Prostate gland (tissue), 2 donors: ENCODE results near the gene SAA4. TPM values are rescaled to one million over a fixed set of nuclear protein-coding genes. Genes with fewer than 3 reads are reported as not detected.
"Not testable (repeated sequence)": the region's sequence is repeated elsewhere in the genome, so short reads cannot be mapped to it uniquely, and the experiment has no call there.

ENCODE experiments used
- DNase-seq: peaks from one replicate; pipeline ENCODE4 v3.0.0-alpha.2; 2019; ENCODE audit warnings: low spot score
- H3K27ac ChIP-seq, 2 donors: fragments of 200-600 bp; sonication (generic); 2 replicates each; pipeline ENCODE4 v1.5.1; 2017 to 2019
- H3K27me3 ChIP-seq: fragments of 200-600 bp; sonication (generic); replicated peaks from 2 replicates; pipeline ENCODE4 v1.5.1; 2019; ENCODE audit not compliant: insufficient read depth
- H3K36me3 ChIP-seq, 2 donors: fragments of 200-600 bp; sonication (generic); 1 replicate in 1 of 2; 2 replicates in 1 of 2; pipeline versions ENCODE4 v1.5.1 to v1.8.1; 2017 to 2019
- H3K4me1 ChIP-seq: fragments of 200-600 bp; sonication (generic); replicated peaks from 2 replicates; pipeline ENCODE4 v1.5.1; 2019
- H3K4me3 ChIP-seq, 2 donors: fragments of 200-600 bp; sonication (generic); 2 replicates each; pipeline ENCODE4 v1.5.1; 2017 to 2019
- H3K9me3 ChIP-seq: fragments of 200-600 bp; sonication (generic); 2 replicates; pipeline ENCODE4 v1.5.1; 2017
- CTCF ChIP-seq, 4 experiments: fragments of 200-600 bp in 2 of 4; fragments of 450-650 bp in 2 of 4; sonication (generic) in 2 of 4; IDR thresholded peaks; 1 replicate in 3 of 4; 2 replicates in 1 of 4; pipeline ENCODE4 v1.5.1; 2016 to 2019; ENCODE audit warnings: antibody characterized with exemption in 4 of 4, mild to moderate bottlenecking in 2 of 4, moderate library complexity in 2 of 4
- POLR2A ChIP-seq: fragments of 450-650 bp; IDR thresholded peaks from one replicate; pipeline ENCODE4 v1.6.1; 2016; ENCODE audit warnings: antibody characterized with exemption, mild to moderate bottlenecking
- POLR2AphosphoS5 ChIP-seq: sonication (generic); formaldehyde crosslinking; IDR thresholded peaks from one replicate; pipeline ENCODE4 v1.6.1; 2017; ENCODE audit warnings: antibody characterized with exemption
- WGBS: methylation state at CpG from one replicate; pipeline ENCODE4 v1.1.5; 2018; 5-methylcytosine and 5-hydroxymethylcytosine counted together
- intact Hi-C: fragments of 100-400 bp; cut with DNase I; formaldehyde crosslinking; loops from one replicate; pipeline ENCODE4 v1.14.2; 2022
- small RNA-seq, 2 donors: library from RNA; depleted of rRNA; stranded (forward); fragments of <200 nt; gene quantifications; one replicate each; pipeline ENCODE3, GENCODE V24; 2016
- total RNA-seq, 2 donors: library from RNA; depleted of rRNA; stranded (reverse); fragments of >200 nt; gene quantifications; one replicate each; pipeline ENCODE4 v1.1.0, GENCODE V29; 2016

Gene SAA4
- total RNA-seq, 2 donors from 2014 or later: not detected

DNA sequence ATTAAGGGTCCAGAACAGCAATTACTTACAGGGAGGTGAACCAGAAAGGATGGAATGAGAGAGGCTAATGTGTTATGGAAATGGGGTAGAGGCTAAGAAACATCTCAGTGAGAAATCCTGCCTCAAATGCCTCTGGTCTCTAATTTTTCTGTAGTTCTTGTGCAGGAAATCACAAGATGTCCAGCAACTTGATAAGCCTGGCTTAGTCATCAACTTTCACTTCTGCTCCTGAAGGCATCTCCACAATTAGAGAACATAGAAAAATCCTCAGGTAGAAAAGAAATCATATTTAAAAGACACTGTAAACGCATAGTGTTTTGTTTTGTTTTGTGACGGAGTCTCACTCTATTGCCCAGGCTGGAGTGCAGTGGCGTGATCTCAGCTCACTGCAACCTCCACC is 45.2 kb downstream of the SAA4 start:
- intact Hi-C loops: no loop called here
- WGBS: 88% methylated on average over 3 of the region's 3 CpGs
- no peak for TF ChIP-seq CTCF (IDR thresholded peaks at IDR 0.05)
- TF ChIP-seq POLR2A: no peak
- no peak for TF ChIP-seq POLR2AphosphoS5
- no peak overlapping the region for H3K4me3 ChIP-seq
- no peaks in the 10 kb centered on the region for H3K9me3 ChIP-seq
- no peak for DNase-seq
- H3K4me1 ChIP-seq: no peaks in the 10 kb centered on the region
- no peaks in the 10 kb centered on the region for H3K27me3 ChIP-seq
- no peak overlapping the region for H3K27ac ChIP-seq
- H3K36me3 ChIP-seq: no peaks in the 10 kb centered on the region

DNA sequence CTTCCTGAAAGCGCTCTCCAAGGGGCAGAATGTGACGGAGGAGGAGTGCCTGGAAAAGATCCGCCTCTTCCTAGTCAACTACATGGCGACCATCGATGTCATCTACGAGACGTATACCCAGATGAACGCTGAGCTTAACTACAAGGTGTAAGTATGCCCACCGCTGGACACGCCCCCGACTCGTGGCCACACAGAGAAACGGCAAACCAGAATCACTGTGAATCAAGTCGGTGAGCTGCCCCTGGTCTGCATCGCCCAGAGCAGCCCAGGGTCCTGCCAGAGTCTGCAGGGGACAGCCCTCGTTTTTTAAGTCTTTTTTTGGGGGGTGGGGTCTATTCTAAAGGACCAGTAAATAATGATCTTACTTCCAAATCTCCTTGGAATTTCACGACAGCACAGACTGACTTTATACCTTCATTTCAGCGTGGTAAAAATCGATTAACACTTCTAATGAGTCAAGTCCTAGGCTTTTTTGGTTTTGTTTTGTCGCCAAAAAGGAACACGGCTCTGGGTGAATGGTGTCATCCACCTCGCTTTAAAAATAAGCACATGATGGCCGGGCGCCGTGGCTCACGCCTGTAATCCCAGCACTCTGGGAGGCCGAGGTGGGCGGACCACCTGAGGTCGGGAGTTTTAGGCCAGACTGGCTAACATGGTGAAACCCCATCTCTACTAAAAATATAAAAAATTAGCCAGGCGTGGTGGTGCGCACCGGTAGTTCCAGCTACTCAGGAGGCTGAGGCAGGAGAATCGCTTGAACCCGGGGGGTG is 46.9 kb downstream of the SAA4 start:
- H3K27me3 ChIP-seq, H3K4me1 ChIP-seq, H3K36me3 ChIP-seq, DNase-seq, intact Hi-C loops, H3K4me3 ChIP-seq, H3K27ac ChIP-seq, H3K9me3 ChIP-seq: not testable (repeated sequence)
- WGBS: 92% methylated on average over 34 of the region's 34 CpGs

GRCh38 chr11:18188796-18189195 is 47.8 kb downstream of the SAA4 start:
- TF ChIP-seq CTCF (IDR thresholded peaks at IDR 0.05) (no peak), POLR2AphosphoS5 (no peak), POLR2A (no peak)
- intact Hi-C loops: no loop called here
- DNase-seq: no peak
- Histone ChIP-seq H3K36me3 (no peaks in the 10 kb centered on the region), H3K9me3 (no peaks in the 10 kb centered on the region), H3K27me3 (no peaks in the 10 kb centered on the region), H3K4me1 (no peaks in the 10 kb centered on the region), H3K4me3 (no peak overlapping the region), H3K27ac (no peak overlapping the region)
- WGBS: 93% methylated on average over 24 of the region's 24 CpGs

Small RNA genes within 50 kb of the gene (small RNA-seq; reads per million reads assigned to genes)
- 0 reads per million in 2 donors for gene RNA5SP333
- gene RNA5SP334: 0 reads per million in 2 donors

Other genes starting within 250 kb of the SAA4 start
- 10 to 100 TPM; 29.9 to 39.4 TPM for gene SERGEF, start 223.8 kb downstream of the SAA4 start, total RNA-seq
- gene TPH1, start 190.5 kb downstream of the SAA4 start, total RNA-seq: 1 to 10 TPM in 1 of 2 donors, under 1 TPM in 1; 0.97 to 3.6 TPM
- 10 to 100 TPM; 11.2 to 25.8 TPM for gene SAAL1, start 130.7 kb downstream of the SAA4 start, total RNA-seq
- not detected for gene MRGPRX3, start 104.2 kb downstream of the SAA4 start, total RNA-seq
- not detected for gene MRGPRX4, start 64.0 kb downstream of the SAA4 start, total RNA-seq
- 1 to 10 TPM; 4.7 to 7.9 TPM for gene SAA2, start 11.9 kb upstream of the SAA4 start, total RNA-seq
- 10 to 100 TPM in 1 of 2 donors, not detected in 1; 64.1 TPM for gene SAA1, start 29.5 kb upstream of the SAA4 start, total RNA-seq
- gene HPS5, start 85.3 kb upstream of the SAA4 start, total RNA-seq: 10 to 100 TPM; 20.5 to 56.0 TPM
- gene GTF2H1, start 85.8 kb upstream of the SAA4 start, total RNA-seq: 10 to 100 TPM; 34.8 to 89.0 TPM
- 100 to 1,000 TPM; 182 to 192 TPM for gene LDHA, start 157.8 kb upstream of the SAA4 start, total RNA-seq
- gene LDHC, start 175.5 kb upstream of the SAA4 start, total RNA-seq: 10 to 100 TPM in 1 of 2 donors, not detected in 1; 34.5 TPM
- gene LDHAL6A, start 219.1 kb upstream of the SAA4 start, total RNA-seq: under 1 TPM in 1 of 2 donors, not detected in 1; 0.23 TPM